HL-60 (cell line): ENCODE measurements around the gene SBF1.

Experiments used
- DNase-seq, 2 experiments: peaks; one replicate each; pipeline ENCODE4 v3.0.0-alpha.2; 2010 to 2020; ENCODE audit warnings: low read depth in 1 of 2, low spot score in 1 of 2
- H3K27ac ChIP-seq: fragments of 250-450 bp; sonication (Bioruptor Pico); replicated peaks from 2 replicates; pipeline ENCODE4 v1.5.1; 2020; ENCODE audit warnings: mild to moderate bottlenecking, moderate library complexity
- H3K27me3 ChIP-seq: fragments of 250-450 bp; sonication (Bioruptor Pico); 2 replicates; pipeline ENCODE4 v1.5.1; 2021; ENCODE audit warnings: mild to moderate bottlenecking, moderate library complexity; ENCODE audit not compliant: insufficient read depth, poor library complexity, severe bottlenecking
- H3K4me3 ChIP-seq: replicated peaks from 2 replicates; pipeline ENCODE4 v1.5.1; 2011; ENCODE audit warnings: mild to moderate bottlenecking, control low read depth, low read length; ENCODE audit not compliant: insufficient read depth
- CTCF ChIP-seq: IDR thresholded peaks from one replicate; pipeline ENCODE4 v1.5.1; 2011; ENCODE audit warnings: low read length, control low read depth, inconsistent platforms; ENCODE audit not compliant: insufficient read depth
- GABPA ChIP-seq: IDR thresholded peaks from 2 replicates; pipeline ENCODE4 v1.6.1; 2012; ENCODE audit warnings: low read depth
- POLR2AphosphoS5 ChIP-seq: IDR thresholded peaks from 2 replicates; pipeline ENCODE4 v1.6.1; 2012; ENCODE audit warnings: low read depth
- SPI1 ChIP-seq: IDR thresholded peaks from 2 replicates; pipeline ENCODE4 v1.6.1; 2012; ENCODE audit warnings: low read depth, mild to moderate bottlenecking, borderline replicate concordance
- TF ChIP-seq, protein P1 (sequence below): IDR thresholded peaks from 2 replicates; pipeline ENCODE4 v1.6.1; 2012; ENCODE audit warnings: low read depth; ENCODE audit not compliant: insufficient replicate concordance

Gene SBF1

GRCh38 chr22:50481045-50481439, 6.2 kb upstream of the SBF1 start:
- H3K27ac ChIP-seq, result no peak overlapping the region
- no peak for DNase-seq
- TF ChIP-seq, protein P1, sequence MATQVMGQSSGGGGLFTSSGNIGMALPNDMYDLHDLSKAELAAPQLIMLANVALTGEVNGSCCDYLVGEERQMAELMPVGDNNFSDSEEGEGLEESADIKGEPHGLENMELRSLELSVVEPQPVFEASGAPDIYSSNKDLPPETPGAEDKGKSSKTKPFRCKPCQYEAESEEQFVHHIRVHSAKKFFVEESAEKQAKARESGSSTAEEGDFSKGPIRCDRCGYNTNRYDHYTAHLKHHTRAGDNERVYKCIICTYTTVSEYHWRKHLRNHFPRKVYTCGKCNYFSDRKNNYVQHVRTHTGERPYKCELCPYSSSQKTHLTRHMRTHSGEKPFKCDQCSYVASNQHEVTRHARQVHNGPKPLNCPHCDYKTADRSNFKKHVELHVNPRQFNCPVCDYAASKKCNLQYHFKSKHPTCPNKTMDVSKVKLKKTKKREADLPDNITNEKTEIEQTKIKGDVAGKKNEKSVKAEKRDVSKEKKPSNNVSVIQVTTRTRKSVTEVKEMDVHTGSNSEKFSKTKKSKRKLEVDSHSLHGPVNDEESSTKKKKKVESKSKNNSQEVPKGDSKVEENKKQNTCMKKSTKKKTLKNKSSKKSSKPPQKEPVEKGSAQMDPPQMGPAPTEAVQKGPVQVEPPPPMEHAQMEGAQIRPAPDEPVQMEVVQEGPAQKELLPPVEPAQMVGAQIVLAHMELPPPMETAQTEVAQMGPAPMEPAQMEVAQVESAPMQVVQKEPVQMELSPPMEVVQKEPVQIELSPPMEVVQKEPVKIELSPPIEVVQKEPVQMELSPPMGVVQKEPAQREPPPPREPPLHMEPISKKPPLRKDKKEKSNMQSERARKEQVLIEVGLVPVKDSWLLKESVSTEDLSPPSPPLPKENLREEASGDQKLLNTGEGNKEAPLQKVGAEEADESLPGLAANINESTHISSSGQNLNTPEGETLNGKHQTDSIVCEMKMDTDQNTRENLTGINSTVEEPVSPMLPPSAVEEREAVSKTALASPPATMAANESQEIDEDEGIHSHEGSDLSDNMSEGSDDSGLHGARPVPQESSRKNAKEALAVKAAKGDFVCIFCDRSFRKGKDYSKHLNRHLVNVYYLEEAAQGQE, result no peak
- TF ChIP-seq POLR2AphosphoS5 (no peak), CTCF (no peak)
- H3K4me3 ChIP-seq, result peak overlapping the region; percentile 35
- peaks cover 25% of the 10 kb centered on the region for H3K27me3 ChIP-seq

GRCh38 chr22:50479721-50480120, 4.9 kb upstream of the SBF1 start:
- DNase-seq, result peak in 1 of 2 experiments; percentile 29

DNA sequence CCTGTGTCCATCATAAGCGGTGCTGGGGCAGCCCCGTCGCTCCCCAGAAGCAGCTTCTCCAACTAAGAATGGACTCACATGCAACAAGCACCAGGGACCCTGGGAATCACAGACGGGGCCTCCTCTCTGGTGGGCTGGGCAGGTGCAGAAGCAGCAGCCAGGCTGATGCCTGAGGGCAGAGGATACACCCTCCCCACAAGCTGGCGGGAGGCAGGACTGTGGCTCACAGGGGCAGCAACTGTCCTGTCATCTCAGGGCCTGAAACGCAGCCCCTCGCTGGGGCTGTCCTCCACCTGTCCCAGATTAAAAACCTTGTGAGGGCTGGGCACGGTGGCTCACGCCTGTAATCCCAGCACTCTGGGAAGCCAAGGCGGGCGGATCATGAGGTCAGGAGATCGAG, 3.1 kb upstream of the SBF1 start:
- no peak for TF ChIP-seq SPI1
- TF ChIP-seq CTCF, result no peak
- Histone ChIP-seq H3K4me3 (no peak overlapping the region), H3K27me3 (peaks cover 25% of the 10 kb centered on the region), H3K27ac (no peak overlapping the region)
- DNase-seq, result no peak

More at GRCh38 chr22:50479721-50480120, 4.9 kb upstream of the SBF1 start:
- Histone ChIP-seq H3K27me3 (peaks cover 25% of the 10 kb centered on the region), H3K4me3 (no peak overlapping the region), H3K27ac (no peak overlapping the region)
- no peak for TF ChIP-seq POLR2AphosphoS5
- TF ChIP-seq GABPA, result no peak
- TF ChIP-seq CTCF, result no peak
- TF ChIP-seq, protein P1, result no peak
- TF ChIP-seq SPI1, result no peak

- no peak overlapping the region for H3K27ac ChIP-seq
- TF ChIP-seq CTCF (no peak), SPI1 (no peak), POLR2AphosphoS5 (no peak), GABPA (no peak)
- TF ChIP-seq, protein P1, result no peak
- H3K27me3 ChIP-seq, result peaks cover 21% of the 10 kb centered on the region
- DNase-seq, result no peak
- no peak overlapping the region for H3K4me3 ChIP-seq
Observed at GRCh38 chr22:50476868-50477267, 2.0 kb upstream of the SBF1 start.
